Measurements from ENCODE around the gene ZIC5. TPM values are rescaled to one million over a fixed set of nuclear protein-coding genes. Genes with fewer than 3 reads are reported as not detected.

The ZIC5 gene
- total RNA-seq, 2 donors from 2014 or later = not detected

DNA sequence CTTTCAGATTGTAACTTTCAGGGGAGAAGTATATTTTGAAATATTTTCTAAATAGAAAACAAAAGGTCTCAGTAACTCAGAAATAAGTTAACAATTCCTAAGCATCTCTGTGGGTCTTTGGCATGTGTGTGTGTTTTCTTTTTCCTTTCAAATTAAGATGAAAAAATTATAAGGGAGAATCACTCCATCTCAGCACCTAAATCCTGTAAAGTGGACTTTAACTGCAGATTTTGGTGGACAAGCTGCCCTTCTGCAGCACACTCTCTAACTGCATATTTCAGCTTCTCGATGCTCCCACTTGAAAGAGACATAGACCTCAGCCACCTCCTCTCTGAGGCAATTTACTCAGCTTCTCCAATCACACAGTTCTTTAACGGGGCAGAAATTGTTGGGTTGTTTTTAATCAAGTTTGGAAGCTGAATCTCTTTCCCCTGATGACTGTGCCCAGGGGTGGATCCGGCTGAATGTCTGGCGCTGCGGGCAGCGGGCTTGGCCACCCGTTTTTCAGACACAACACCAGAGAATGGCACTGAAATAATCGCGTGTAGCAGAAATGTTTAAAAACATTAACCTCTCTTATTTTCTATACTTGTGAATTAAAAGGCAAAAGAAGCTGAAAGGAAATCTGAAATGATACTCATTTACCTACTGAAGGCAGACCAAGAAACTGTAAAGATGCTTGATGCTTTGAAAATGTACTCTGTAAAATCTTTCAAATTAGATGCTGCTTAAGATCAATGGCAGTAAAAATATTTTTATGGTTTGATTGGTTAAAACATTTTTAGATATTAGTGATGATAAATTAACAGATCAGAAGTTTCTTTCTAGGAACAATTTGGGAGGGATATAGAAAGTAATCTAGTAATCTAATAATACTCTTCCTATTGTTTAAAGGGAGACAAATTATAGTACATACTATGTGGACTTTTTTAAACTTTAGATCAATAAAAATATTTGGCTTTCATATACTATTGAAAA, 22.4 kb upstream of the ZIC5 start:
- no peaks in the 10 kb centered on the region for H3K36me3 ChIP-seq
- DNase-seq (ENCODE audit: low spot score) (no peak), ATAC-seq (ENCODE audit: insufficient number of reproducible peaks, low FRiP score, low read depth) (no peak)
- no peak overlapping the region for H3K4me3 ChIP-seq
- H3K9me3 ChIP-seq = no peaks in the 10 kb centered on the region
- peaks cover 66% of the 10 kb centered on the region for H3K27me3 ChIP-seq (replicated peaks; ENCODE audit: insufficient read depth)
- H3K4me1 ChIP-seq (ENCODE audit: control insufficient read depth in 1 of 2, low read depth in 2 of 2) = peaks cover 4 to 5% of the 10 kb centered on the region in 2 donors
- no peak for TF ChIP-seq CTCF (IDR thresholded peaks at IDR 0.05)
- no peak overlapping the region for H3K27ac ChIP-seq

GRCh38 chr13:99992949-99993351, 21.4 kb upstream of the ZIC5 start:
- peaks cover 4 to 5% of the 10 kb centered on the region in 2 donors for H3K4me1 ChIP-seq (ENCODE audit: control insufficient read depth in 1 of 2, low read depth in 2 of 2)
- H3K4me3 ChIP-seq = no peak overlapping the region
- ATAC-seq (ENCODE audit: insufficient number of reproducible peaks, low FRiP score, low read depth) = no peak
- H3K27me3 ChIP-seq (replicated peaks; ENCODE audit: insufficient read depth) = peaks cover 72% of the 10 kb centered on the region
- no peaks in the 10 kb centered on the region for H3K36me3 ChIP-seq
- no peak overlapping the region for H3K27ac ChIP-seq
- no peak for DNase-seq (ENCODE audit: low spot score)
- no peak for TF ChIP-seq CTCF (IDR thresholded peaks at IDR 0.05)
- H3K9me3 ChIP-seq = no peaks in the 10 kb centered on the region

DNA sequence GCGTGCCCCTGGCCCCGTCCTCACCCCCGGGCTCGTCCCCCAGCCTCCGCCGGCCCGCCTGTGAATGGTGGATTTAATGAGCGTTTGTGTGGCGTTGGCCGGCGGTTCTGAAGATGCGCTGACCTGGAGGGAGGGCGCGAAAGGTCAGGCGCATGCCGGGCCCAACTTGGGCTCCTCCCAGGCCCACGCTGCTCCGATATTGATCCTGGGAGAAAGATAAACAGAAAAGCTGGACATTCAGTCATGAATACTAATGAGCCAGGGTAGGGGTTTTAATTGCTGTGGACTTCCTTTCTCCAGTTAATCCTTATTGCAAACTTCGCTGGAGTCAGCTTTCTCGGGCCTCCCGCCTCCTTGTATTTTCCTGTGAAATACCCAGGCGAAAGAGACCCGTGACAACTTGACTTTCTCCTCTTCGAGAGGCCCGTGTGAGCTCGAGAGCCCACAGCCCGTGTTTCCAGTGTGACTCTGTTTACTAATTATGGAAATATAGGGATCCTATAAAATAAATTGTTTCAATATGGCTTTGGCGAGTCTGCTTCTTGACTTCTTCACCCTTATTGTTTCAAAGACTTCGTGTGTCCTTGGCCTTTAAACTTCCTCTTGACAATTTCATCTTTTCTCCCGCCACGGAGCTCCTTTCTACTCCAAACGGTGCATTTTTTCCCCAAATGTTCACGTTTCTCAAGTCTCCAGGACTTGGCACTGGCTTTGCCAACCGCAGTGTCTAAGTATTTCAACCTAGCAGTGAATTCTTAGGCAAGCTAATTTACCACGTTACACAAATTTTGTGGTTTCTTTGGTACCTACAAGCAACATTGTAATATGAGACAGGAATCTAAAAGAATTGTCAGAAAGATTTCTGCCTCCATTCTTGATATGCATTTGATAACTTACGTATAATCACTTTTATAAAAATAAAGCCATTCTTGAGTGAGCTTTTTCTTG, 20.5 kb upstream of the ZIC5 start:
- DNase-seq (ENCODE audit: low spot score) (no peak), ATAC-seq (ENCODE audit: insufficient number of reproducible peaks, low FRiP score, low read depth) (no peak)
- peaks cover 81% of the 10 kb centered on the region for H3K27me3 ChIP-seq (replicated peaks; ENCODE audit: insufficient read depth)
- peak overlapping the region in 1 of 2 donors; percentile 10 for H3K27ac ChIP-seq
- no peak for TF ChIP-seq CTCF (IDR thresholded peaks at IDR 0.05)
- H3K9me3 ChIP-seq = no peaks in the 10 kb centered on the region
- H3K36me3 ChIP-seq = no peaks in the 10 kb centered on the region
- no peak overlapping the region for H3K4me3 ChIP-seq
- peaks cover 4 to 5% of the 10 kb centered on the region in 2 donors for H3K4me1 ChIP-seq (ENCODE audit: control insufficient read depth in 1 of 2, low read depth in 2 of 2)

GRCh38 chr13:99991013-99991827, 19.7 kb upstream of the ZIC5 start:
- H3K36me3 ChIP-seq = no peaks in the 10 kb centered on the region
- ATAC-seq (ENCODE audit: insufficient number of reproducible peaks, low FRiP score, low read depth) (no peak), DNase-seq (ENCODE audit: low spot score) (no peak)
- no peak overlapping the region for H3K4me3 ChIP-seq
- no peak for TF ChIP-seq CTCF (IDR thresholded peaks at IDR 0.05)
- peak overlapping the region in 1 of 2 donors; percentile 14 for H3K27ac ChIP-seq
- H3K9me3 ChIP-seq = no peaks in the 10 kb centered on the region
- H3K4me1 ChIP-seq (ENCODE audit: control insufficient read depth in 1 of 2, low read depth in 2 of 2) = peaks cover 4 to 5% of the 10 kb centered on the region in 2 donors
- H3K27me3 ChIP-seq (replicated peaks; ENCODE audit: insufficient read depth) = peaks cover 84% of the 10 kb centered on the region
